ENCODE data around the gene MUC21. TPM values are rescaled to one million over a fixed set of nuclear protein-coding genes. Genes with fewer than 3 reads are reported as not detected.

MUC21 gene
- total RNA-seq, 1 experiment from 2014 or later = not detected

DNA sequence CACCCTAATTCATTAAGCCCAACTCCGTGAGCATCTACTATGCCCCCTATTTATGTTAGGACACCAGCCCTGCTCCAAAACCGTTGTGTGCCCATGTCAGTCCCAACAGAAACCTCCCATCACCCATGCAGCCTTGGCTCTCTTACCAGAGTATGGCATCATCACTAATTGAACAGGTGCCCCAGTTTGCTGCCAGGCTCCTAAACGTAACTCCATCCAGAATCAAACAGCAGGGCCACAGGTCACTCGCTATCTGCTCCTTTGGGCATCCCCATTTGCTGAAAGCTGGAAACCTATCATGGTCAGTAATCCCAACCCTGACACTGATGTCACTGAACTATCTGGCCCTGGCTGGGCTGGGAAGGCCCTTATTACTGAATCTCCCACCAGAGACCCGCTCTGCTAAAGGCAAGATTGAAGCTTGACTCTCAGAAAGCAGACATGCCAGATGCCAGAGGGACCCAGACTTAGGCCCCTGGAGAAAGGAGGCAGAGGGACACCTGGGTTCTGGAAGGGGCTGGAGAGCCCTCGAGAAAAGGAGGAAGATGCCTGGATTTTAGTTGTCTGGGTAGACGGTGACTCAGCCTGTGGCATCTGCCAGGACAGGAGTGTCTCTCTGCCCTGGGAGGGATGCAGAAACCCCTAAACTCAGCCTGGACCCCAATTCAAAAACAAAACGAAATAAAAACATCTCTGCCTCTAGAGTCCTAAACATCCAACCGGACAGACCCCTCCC lies 28.7 kb upstream of the MUC21 start:
- no peak for DNase-seq (ENCODE audit: unreplicated experiment)
- no peaks in the 10 kb centered on the region for H3K36me3 Mint-ChIP-seq (ENCODE audit: insufficient read depth, unreplicated experiment)
- ChIA-PET POLR2A (no interaction called here), CTCF (no interaction called here)
- no peaks in the 10 kb centered on the region for H3K4me1 Mint-ChIP-seq (ENCODE audit: insufficient read depth, unreplicated experiment)
- peaks cover 3% of the 10 kb centered on the region for H3K9me3 Mint-ChIP-seq (ENCODE audit: unreplicated experiment)
- no TSS peak for BruUV-seq (replicated peaks)
- TF ChIP-seq CTCF (IDR thresholded peaks at IDR 0.05; ENCODE audit: unreplicated experiment) = no peak
- no peak overlapping the region for H3K27ac Mint-ChIP-seq (ENCODE audit: low read depth, unreplicated experiment)
- intact Hi-C loops (cut with micrococcal nuclease) = no loop called here
- H3K4me3 Mint-ChIP-seq (ENCODE audit: unreplicated experiment) = no peak overlapping the region
- H3K27me3 Mint-ChIP-seq (ENCODE audit: insufficient read depth, unreplicated experiment) = no peaks in the 10 kb centered on the region

GRCh38 chr6:30955367-30956042 lies 28.0 kb upstream of the MUC21 start:
- no peak for TF ChIP-seq CTCF (IDR thresholded peaks at IDR 0.05; ENCODE audit: unreplicated experiment)
- Mint-ChIP-seq H3K4me1 (ENCODE audit: insufficient read depth, unreplicated experiment) (no peaks in the 10 kb centered on the region), H3K9me3 (ENCODE audit: unreplicated experiment) (no peaks in the 10 kb centered on the region), H3K27me3 (ENCODE audit: insufficient read depth, unreplicated experiment) (no peaks in the 10 kb centered on the region), H3K36me3 (ENCODE audit: insufficient read depth, unreplicated experiment) (no peaks in the 10 kb centered on the region), H3K27ac (ENCODE audit: low read depth, unreplicated experiment) (no peak overlapping the region), H3K4me3 (ENCODE audit: unreplicated experiment) (no peak overlapping the region)
- BruUV-seq (replicated peaks) = no TSS peak
- no peak for DNase-seq (ENCODE audit: unreplicated experiment)
- CTCF ChIA-PET = interaction anchor here (0.6 to 0.8 kb wide), 2 partner anchors 40 to 115 kb away, joined by 3 read pairs; no protein-coding TSS in a partner anchor
- intact Hi-C loops (cut with micrococcal nuclease) = no loop called here
- POLR2A ChIA-PET = interaction anchor here (1.4 kb wide), 1 partner anchor 11 kb away, joined by 4 read pairs; no protein-coding TSS in a partner anchor

- no peaks in the 10 kb centered on the region for H3K9me3 Mint-ChIP-seq (ENCODE audit: unreplicated experiment)
- peaks cover 8% of the 10 kb centered on the region for H3K4me1 Mint-ChIP-seq (ENCODE audit: insufficient read depth, unreplicated experiment)
- TF ChIP-seq CTCF (IDR thresholded peaks at IDR 0.05; ENCODE audit: unreplicated experiment) = no peak
- intact Hi-C loops (cut with micrococcal nuclease) = no loop called here
- H3K27me3 Mint-ChIP-seq (ENCODE audit: insufficient read depth, unreplicated experiment) = no peaks in the 10 kb centered on the region
- POLR2A ChIA-PET = no interaction called here
- H3K4me3 Mint-ChIP-seq (ENCODE audit: unreplicated experiment) = no peak overlapping the region
- CTCF ChIA-PET = interaction anchor here (0.6 kb wide), 1 partner anchor 124 kb away, joined by 3 read pairs; no protein-coding TSS in a partner anchor
- no peak for DNase-seq (ENCODE audit: unreplicated experiment)
- H3K36me3 Mint-ChIP-seq (ENCODE audit: insufficient read depth, unreplicated experiment) = peaks cover 4% of the 10 kb centered on the region
- H3K27ac Mint-ChIP-seq (ENCODE audit: low read depth, unreplicated experiment) = no peak overlapping the region
- BruUV-seq (replicated peaks) = no TSS peak
These were observed 25.8 kb upstream of the MUC21 start for GRCh38 chr6:30957716-30958115.

DNA sequence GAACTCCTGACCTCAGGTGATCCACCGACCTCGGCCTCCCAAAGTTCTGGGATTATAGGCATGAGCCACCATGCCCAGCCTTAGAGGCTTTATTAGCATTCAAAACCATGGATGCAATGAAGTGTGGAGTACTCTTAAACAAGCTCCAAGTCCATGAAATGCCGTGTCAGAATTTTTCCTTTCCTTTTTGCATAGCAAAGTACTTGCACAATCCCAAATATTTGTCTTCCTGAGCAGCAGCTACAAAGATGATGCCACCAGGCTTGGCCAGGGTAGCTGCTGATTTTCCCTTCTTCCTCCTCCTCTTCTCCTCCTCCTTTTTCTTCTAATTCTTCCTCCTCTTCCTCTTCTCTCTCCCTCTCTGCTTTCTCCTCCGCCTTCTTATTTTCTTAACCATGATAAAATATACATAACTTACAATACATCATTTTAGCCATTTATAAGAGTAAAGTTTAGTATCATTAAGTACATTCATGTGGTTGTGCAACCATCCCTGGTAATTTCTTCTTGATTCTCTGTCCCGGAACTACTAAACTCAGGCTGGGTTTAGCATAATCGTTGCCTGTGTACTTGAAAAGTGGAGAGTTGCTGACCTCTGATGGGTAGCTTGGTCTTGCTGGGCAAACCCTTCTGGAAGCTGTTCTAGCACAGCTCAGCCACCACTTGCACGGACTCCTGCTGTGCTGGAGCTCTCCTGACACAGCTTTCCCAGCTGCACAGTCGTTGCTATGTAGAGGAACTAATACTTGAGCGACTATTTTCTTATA lies 22.4 kb upstream of the MUC21 start:
- no peak for DNase-seq (ENCODE audit: unreplicated experiment)
- TF ChIP-seq CTCF (IDR thresholded peaks at IDR 0.05; ENCODE audit: unreplicated experiment) = no peak
- BruUV-seq (replicated peaks) = no TSS peak
- POLR2A ChIA-PET = interaction anchor here (0.6 to 2.0 kb wide), 17 partner anchors 14 to 1235 kb away, joined by 3 to 7 read pairs (median 4); no protein-coding TSS in a partner anchor
- no peaks in the 10 kb centered on the region for H3K27me3 Mint-ChIP-seq (ENCODE audit: insufficient read depth, unreplicated experiment)
- CTCF ChIA-PET = interaction anchor here (0.6 to 1.6 kb wide), 5 partner anchors 19 to 139 kb away, joined by 3 to 8 read pairs (median 4); no protein-coding TSS in a partner anchor
- H3K9me3 Mint-ChIP-seq (ENCODE audit: unreplicated experiment) = no peaks in the 10 kb centered on the region
- H3K4me1 Mint-ChIP-seq (ENCODE audit: insufficient read depth, unreplicated experiment) = peaks cover 21% of the 10 kb centered on the region
- H3K27ac Mint-ChIP-seq (ENCODE audit: low read depth, unreplicated experiment) = no peak overlapping the region
- no peak overlapping the region for H3K4me3 Mint-ChIP-seq (ENCODE audit: unreplicated experiment)
- intact Hi-C loops (cut with micrococcal nuclease) = no loop called here
- H3K36me3 Mint-ChIP-seq (ENCODE audit: insufficient read depth, unreplicated experiment) = peaks cover 7% of the 10 kb centered on the region

All from MCF 10A (cell line).